HG02970 (cell line): ENCODE results near the gene PSMG1.
"Not testable (repeated sequence)": the region's sequence is repeated elsewhere in the genome, so short reads cannot be mapped to it uniquely, and the experiment has no call there.

Experiments used
- ATAC-seq: cut with Tn5 transposase; IDR thresholded peaks from one replicate; pipeline ENCODE4 v1.9.1; 2021; ENCODE audit warnings: mild to moderate bottlenecking, moderate library complexity, moderate number of reproducible peaks; ENCODE audit not compliant: unreplicated experiment, low FRiP score

The PSMG1 gene

GRCh38 chr21:39159342-39160063 lies 23.7 kb downstream of the PSMG1 start:
- ATAC-seq = no peak

- not testable (repeated sequence) for ATAC-seq
Measured at GRCh38 chr21:39157241-39157640, 26.0 kb downstream of the PSMG1 start.

GRCh38 chr21:39156024-39156423 lies 27.2 kb downstream of the PSMG1 start:
- ATAC-seq = no peak

GRCh38 chr21:39155578-39155977 lies 27.7 kb downstream of the PSMG1 start:
- no peak for ATAC-seq

GRCh38 chr21:39153842-39154241 lies 29.4 kb downstream of the PSMG1 start:
- ATAC-seq = no peak

GRCh38 chr21:39153373-39153772 lies 29.9 kb downstream of the PSMG1 start:
- no peak for ATAC-seq

- ATAC-seq = no peak
Measured at GRCh38 chr21:39152271-39152670, 31.0 kb downstream of the PSMG1 start.

GRCh38 chr21:39150877-39151276 lies 32.4 kb downstream of the PSMG1 start:
- no peak for ATAC-seq

GRCh38 chr21:39150316-39150715 lies 32.9 kb downstream of the PSMG1 start:
- no peak for ATAC-seq

- no peak for ATAC-seq
Measured at GRCh38 chr21:39149882-39150281, 33.4 kb downstream of the PSMG1 start.

GRCh38 chr21:39148975-39149374 lies 34.3 kb downstream of the PSMG1 start:
- ATAC-seq = no peak

GRCh38 chr21:39144191-39144590 lies 39.1 kb downstream of the PSMG1 start:
- no peak for ATAC-seq

- ATAC-seq = no peak
Measured at GRCh38 chr21:39142972-39143371, 40.3 kb downstream of the PSMG1 start.

GRCh38 chr21:39141502-39141901 lies 41.7 kb downstream of the PSMG1 start:
- no peak for ATAC-seq

- ATAC-seq = no peak
Measured at GRCh38 chr21:39137248-39138178, 45.7 kb downstream of the PSMG1 start.

GRCh38 chr21:39136711-39137110 lies 46.5 kb downstream of the PSMG1 start:
- no peak for ATAC-seq

GRCh38 chr21:39136138-39136537 lies 47.1 kb downstream of the PSMG1 start:
- ATAC-seq = not testable (repeated sequence)

- no peak for ATAC-seq
Measured at GRCh38 chr21:39134288-39134810, 48.9 kb downstream of the PSMG1 start.

GRCh38 chr21:39132248-39132647 lies 51.0 kb downstream of the PSMG1 start:
- no peak for ATAC-seq

- ATAC-seq = no peak
Measured at GRCh38 chr21:39131791-39132190, 51.5 kb downstream of the PSMG1 start.

GRCh38 chr21:39127506-39127905 lies 55.7 kb downstream of the PSMG1 start:
- ATAC-seq = no peak
